Measurements from ENCODE around the gene NRIP1.
"Not testable (repeated sequence)": the region's sequence is repeated elsewhere in the genome, so short reads cannot be mapped to it uniquely, and the experiment has no call there.

NRIP1 gene

DNA sequence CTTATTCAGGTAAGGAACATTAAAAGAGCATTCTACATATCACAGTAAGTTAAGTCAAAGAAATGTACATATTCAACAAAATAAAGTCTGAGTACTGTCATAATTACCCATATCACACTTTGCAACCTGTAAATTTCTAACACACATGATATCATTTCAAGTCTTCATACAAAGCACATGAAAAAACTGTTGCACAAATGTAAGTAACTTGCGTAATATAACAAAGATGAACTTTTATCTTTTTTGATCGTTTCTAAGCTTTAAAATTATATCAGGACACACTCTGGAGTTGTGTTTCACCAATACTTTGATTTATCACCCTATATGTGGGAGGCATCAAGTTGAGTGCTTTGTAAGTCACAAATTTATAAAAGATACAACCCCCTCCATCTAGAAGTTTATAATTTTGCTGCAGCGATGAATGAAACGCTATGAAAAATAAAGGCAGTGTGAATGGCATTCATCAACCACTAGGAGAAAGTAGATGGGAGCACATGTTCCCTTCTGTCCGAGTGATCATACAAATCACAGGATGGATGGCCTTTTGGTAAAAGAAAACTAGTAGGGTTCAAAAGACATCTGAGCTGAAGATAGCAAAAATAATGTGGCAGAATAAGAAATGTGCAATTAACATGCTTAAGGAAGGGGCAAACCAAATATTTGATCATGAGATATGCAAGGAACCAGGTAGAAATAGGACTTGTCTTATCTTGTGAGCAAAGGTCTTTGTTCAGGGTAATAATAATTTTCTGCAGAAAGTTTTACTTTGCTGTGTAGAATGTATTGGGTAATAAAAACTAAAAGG, 27.5 kb downstream of the NRIP1 start:
- no peak for DNase-seq (ENCODE audit: low read depth)

DNA sequence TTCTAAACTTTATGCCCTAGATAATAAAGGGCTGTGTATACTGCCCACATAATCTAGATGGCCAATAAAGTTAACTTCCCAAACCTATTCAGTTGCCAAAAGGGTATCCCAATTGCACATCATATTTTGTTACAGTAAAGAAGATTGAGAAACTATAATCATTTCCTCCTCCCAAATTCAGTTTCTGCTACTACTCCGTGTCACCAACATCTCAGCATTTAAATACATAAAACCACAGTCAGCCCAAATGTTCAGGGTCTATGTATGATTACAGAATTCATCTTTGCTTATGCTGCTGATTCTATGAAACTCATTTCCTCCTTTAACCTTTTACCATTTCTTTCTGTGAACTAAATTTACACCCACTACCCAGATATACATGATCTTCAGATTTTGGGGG, 28.6 kb downstream of the NRIP1 start:
- DNase-seq (ENCODE audit: low read depth) = no peak

DNA sequence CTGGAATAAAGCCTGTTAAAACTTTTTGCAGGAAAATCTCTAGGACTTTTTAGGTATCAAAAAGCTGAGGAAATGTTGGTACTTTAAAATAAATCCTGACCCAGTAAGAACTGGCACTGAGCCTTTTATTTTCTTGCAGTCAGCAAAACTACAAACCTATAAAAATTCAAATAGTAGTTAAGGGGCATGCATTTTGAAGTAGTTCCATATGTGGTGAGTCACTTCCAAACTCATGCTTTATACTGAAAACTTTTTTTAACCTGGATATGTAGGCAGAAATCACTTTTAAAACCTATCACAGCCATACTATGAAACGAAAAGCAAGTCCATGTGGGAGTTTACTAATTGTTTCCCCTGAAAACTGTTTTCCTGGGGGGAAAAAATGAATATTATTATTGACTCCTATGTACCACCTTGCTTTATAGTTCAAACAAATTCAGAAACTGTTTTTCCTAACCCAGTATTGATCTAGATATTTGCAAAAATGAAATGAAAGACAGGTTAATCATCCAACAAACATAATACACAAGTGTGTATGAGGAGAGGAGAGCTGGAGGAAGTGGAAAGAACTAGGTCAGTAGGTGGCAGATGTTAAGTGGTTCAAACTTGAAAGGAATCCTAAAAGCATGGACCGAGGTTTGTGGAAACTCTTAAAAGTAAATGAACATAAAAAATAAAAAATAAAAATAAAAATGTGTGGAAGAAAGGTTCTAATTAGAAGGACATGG, 30.5 kb downstream of the NRIP1 start:
- no peak for DNase-seq (ENCODE audit: low read depth)

GRCh38 chr21:15031790-15032357, 32.9 kb downstream of the NRIP1 start:
- no peak for DNase-seq (ENCODE audit: low read depth)

- not testable (repeated sequence) for DNase-seq (ENCODE audit: low read depth)
Observed at GRCh38 chr21:15031362-15031761, 33.4 kb downstream of the NRIP1 start.

DNA sequence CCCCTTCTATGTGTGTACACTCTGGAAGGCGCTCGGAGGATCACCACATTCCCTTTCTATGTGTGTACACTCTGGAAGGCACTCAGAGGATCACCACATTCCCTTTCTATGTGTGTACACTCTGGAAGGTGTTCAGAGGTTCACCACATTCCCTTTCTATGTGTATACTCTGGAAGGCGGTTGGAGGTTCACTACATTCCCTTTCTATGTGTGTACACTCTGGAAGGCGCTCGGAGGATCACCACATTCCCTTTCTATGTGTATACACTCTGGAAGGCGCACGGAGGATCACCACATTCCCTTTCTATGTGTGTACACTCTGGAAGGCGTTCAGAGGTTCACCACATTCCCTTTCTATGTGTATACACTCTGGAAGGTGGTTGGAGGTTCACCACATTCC, 33.9 kb downstream of the NRIP1 start:
- DNase-seq (ENCODE audit: low read depth) = not testable (repeated sequence)

DNA sequence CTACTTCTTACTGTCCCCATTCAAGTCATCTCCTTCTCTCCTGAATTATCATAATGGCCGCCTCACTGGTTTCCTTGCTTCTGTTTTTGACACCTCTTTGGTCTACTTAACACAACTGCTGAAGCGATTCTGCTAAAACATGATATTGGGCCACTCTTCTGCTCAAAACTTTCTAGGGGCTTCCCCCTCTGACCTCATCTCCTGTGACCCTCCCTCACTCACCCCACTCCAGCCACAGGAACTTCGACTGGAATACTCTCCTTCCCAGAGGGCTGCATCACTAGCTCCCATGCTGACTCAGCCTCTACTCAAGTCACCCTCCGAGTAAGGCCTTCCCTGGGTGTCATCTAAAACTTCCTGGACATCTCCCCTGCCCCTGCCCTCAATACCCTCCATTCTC, 35.7 kb downstream of the NRIP1 start:
- no peak for DNase-seq (ENCODE audit: low read depth)

- no peak for DNase-seq (ENCODE audit: low read depth)
Observed at GRCh38 chr21:15028186-15028585, 36.6 kb downstream of the NRIP1 start.

- DNase-seq (ENCODE audit: low read depth) = no peak
Observed at GRCh38 chr21:15027056-15027455, 37.7 kb downstream of the NRIP1 start.

DNA sequence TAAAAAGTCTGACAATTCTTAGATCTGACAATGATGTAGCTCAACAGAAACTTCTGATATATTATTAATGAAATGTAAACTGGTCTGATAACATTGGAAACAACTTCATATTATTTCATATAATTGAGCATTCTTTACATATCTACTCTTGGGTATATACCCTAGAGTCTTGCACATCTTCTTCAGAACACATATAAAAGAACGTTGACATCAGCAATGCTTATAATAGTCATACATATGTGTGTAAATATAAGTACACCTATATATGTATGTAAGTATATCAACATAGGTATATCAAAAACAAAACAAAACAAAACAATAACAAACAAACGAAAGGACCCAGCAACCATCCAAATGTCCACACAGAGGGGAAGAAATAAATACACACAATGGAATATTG, 38.4 kb downstream of the NRIP1 start:
- no peak for DNase-seq (ENCODE audit: low read depth)

- no peak for DNase-seq (ENCODE audit: low read depth)
Observed at GRCh38 chr21:15023776-15024175, 41.0 kb downstream of the NRIP1 start.

GRCh38 chr21:15022608-15023261, 42.1 kb downstream of the NRIP1 start:
- DNase-seq (ENCODE audit: low read depth) = no peak

- no peak for DNase-seq (ENCODE audit: low read depth)
Observed at GRCh38 chr21:15020797-15021196, 44.0 kb downstream of the NRIP1 start.

DNA sequence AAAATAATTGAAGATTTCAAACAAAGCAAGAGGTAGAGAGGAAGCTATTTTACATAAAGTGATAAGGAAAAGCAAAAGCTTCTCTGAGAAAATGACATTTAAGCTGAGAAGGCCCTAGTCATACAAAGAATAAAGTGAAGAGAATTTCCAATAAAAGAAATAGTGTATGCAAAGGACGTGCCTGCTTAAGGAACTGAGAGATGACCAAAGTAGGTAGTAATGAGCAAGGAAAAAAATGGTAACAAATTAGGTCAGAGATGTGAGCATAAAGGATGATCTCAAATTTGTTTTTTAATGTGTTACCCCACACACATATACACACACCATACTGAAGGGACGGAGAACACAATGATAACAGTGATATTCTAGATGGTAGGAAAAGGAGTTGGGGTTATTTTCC, 46.4 kb downstream of the NRIP1 start:
- DNase-seq (ENCODE audit: low read depth) = no peak

DNA sequence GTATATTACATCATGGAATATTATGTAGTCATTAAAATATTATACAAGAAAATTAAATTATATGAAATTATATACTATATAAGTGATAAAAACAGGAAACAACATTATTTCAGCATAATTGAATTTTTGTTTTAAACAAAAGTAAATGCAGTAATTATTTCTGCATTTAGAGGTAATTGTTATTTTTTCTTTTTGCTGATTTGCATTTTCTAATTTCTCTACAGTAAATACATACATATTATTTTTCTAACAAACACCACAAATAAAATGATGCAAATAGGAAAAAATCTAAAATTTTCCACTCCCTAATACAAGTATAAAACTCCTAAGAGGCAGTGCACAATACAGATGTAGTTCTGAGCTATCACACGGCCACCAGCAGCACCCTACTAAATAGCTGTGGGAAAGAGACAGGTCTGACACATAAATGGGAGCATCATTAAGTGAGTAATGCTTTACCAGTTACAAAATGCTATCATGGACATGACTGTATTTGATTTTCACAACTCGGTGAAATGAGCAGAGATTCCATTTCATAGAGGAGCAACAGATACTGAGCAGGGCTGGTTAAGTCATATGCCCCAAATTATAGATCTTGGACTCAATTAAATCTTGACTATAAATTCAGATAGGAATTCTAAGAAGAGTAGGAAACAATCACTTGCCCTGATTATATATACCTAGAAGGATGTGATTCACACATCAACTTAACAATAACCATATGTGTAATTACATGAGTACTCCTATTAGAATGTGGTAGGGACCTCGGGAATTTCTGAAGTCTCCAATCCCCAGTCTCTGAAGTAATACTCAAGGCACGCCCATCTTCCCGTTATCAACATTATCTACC, 49.0 kb downstream of the NRIP1 start:
- DNase-seq (ENCODE audit: low read depth) = no peak

DNA sequence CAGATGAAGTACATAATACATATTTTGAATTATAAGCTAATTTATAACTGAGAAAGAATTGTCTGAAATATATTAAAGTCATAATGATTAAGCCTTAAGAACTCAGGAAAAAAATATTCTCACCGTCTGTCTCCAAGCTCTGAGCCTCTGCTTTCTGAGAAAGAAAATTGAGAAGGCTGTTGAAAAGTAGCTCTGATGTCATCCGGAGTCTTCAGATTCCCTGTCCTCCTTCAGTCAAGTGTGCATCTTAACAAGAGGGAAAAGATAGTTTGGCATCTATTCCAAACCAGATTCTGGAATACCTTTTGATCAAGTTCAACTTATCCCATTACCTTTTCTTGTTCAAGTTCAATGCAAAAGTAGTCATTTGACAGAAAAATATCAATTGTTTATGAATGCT, 50.6 kb downstream of the NRIP1 start:
- DNase-seq (ENCODE audit: low read depth) = no peak

DNA sequence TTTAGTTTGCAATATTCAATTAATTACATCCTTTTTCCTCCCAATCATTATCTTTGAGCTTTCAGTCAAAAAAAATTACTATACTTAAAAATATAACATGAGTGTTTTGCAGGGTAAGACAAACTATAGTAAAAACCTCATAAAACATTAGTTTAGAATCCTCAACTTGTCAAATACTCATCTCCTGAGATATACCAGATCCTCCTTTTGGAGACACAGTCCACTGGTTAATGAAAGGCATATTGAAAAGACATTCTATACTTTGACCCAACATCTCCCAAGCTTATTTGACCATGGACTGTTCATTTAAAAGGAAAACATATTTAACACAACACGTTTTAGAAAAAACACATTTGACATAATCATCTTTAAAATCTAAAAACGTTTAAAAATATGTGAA, 52.8 kb downstream of the NRIP1 start:
- DNase-seq (ENCODE audit: low read depth) = no peak

- no peak for DNase-seq (ENCODE audit: low read depth)
Observed at GRCh38 chr21:15010645-15011044, 54.2 kb downstream of the NRIP1 start.

DNA sequence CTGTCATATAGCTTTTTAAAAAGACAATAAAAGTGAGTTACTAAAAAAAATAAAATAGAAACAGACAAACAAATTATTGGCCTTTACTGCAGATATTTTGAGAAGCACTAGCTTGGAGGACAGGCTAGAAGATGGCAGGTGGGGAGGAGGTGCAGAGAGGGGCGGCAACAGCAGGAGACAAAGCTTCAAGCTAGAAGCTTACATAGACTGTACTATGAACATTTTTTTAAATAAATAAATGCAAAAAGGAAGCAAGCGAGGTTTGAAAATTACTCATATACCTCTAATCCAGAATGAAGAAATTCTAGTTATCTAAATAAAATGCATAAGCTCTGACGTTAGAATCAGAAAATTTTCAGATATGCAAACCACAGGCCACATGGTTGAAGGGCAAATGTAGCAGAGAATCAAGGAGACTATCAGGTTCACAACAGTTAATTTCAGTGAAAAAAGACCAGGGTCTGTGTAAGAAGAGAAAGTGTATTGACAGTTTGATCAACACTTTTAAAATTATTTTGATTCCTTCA, 54.9 kb downstream of the NRIP1 start:
- DNase-seq (ENCODE audit: low read depth) = no peak

- no peak for DNase-seq (ENCODE audit: low read depth)
Observed at GRCh38 chr21:15007716-15008296, 57.0 kb downstream of the NRIP1 start.

GRCh38 chr21:15006594-15007230, 58.1 kb downstream of the NRIP1 start:
- DNase-seq (ENCODE audit: low read depth) = no peak
